GM06990 (cell line): Measurements from ENCODE around the gene PPP3CB.

ENCODE experiments used
- DNase-seq: peaks from one replicate; pipeline ENCODE4 v3.0.0-alpha.2; 2011; ENCODE audit not compliant: insufficient read length; ENCODE audit errors: extremely low read depth
- H3K27me3 ChIP-seq: replicated peaks from 2 replicates; pipeline ENCODE4 v1.6.0; 2011; ENCODE audit warnings: low read length; ENCODE audit not compliant: control insufficient read depth, insufficient read depth
- H3K36me3 ChIP-seq: 2 replicates; pipeline ENCODE4 v1.5.1; 2011; ENCODE audit warnings: low read length; ENCODE audit not compliant: control insufficient read depth, insufficient read depth
- H3K4me3 ChIP-seq: replicated peaks from 2 replicates; pipeline ENCODE4 v1.5.1; 2011; ENCODE audit warnings: low read depth, mild to moderate bottlenecking, control low read depth, low read length
- TF ChIP-seq, protein P1 (sequence below): IDR thresholded peaks from 2 replicates; pipeline ENCODE4 v1.5.1; 2011; ENCODE audit warnings: low read length, control low read depth, mild to moderate bottlenecking, inconsistent platforms; ENCODE audit not compliant: insufficient read depth, poor library complexity, severe bottlenecking

The PPP3CB gene

GRCh38 chr10:73495884-73496674, at the start of gene PPP3CB:
Gene PPP3CB, minus strand, starts transcription at chr10:73496024. Its CDS starts 135 bp downstream, at chr10:73495889.
- peak; percentile 96 for DNase-seq
- H3K36me3 ChIP-seq, result no peaks in the 10 kb centered on the region
- TF ChIP-seq, protein P1, sequence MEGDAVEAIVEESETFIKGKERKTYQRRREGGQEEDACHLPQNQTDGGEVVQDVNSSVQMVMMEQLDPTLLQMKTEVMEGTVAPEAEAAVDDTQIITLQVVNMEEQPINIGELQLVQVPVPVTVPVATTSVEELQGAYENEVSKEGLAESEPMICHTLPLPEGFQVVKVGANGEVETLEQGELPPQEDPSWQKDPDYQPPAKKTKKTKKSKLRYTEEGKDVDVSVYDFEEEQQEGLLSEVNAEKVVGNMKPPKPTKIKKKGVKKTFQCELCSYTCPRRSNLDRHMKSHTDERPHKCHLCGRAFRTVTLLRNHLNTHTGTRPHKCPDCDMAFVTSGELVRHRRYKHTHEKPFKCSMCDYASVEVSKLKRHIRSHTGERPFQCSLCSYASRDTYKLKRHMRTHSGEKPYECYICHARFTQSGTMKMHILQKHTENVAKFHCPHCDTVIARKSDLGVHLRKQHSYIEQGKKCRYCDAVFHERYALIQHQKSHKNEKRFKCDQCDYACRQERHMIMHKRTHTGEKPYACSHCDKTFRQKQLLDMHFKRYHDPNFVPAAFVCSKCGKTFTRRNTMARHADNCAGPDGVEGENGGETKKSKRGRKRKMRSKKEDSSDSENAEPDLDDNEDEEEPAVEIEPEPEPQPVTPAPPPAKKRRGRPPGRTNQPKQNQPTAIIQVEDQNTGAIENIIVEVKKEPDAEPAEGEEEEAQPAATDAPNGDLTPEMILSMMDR, result no peak
- H3K27me3 ChIP-seq, result no peaks in the 10 kb centered on the region
- H3K4me3 ChIP-seq, result peak within 1 kb of the TSS; percentile 85

DNA sequence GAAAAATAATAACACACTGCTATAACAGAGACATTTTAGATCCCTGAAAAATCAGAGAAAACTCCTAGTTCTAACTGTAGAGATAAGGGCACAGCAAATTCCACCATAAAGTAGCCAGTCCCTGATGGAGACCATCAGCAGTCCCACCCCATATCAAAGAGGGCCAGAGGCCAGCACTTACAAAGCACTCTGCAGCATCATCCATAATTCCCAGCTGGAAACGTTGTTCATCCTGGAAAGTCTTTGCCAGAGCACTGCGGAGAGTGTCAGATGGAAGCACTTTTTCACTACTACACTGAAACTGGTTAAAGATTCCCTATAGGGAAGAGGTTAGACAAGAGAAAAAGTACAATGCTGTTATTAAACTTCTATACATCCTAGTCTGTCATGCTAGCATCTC, 49.5 kb upstream of the PPP3CB start:
- H3K27me3 ChIP-seq, result no peaks in the 10 kb centered on the region

DNA sequence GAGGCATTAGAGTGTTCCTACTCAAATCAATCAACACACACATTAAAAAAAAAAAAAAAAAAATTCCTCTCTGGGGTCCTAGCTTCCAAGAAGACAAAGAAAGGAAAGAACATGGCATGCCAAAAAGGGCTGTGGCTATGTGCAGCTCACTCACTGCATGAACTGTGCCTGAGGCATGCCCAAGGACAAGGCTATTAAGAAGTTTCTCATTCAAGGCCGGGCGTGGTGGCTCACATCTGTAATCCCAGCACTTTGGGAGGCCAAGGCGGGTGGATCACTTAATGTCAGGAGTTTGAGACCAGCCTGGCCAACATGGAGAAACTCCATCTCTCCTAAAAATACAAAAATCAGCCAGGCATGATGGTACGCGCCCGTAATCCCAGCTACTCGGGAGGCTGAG, 41.9 kb upstream of the PPP3CB start:
- no peak for DNase-seq
- Histone ChIP-seq H3K27me3 (no peaks in the 10 kb centered on the region), H3K36me3 (no peaks in the 10 kb centered on the region; the same call in 1 of the 2 replicates), H3K4me3 (no peak overlapping the region)
- TF ChIP-seq, protein P1, result no peak

More for the DNA sequence above, 49.5 kb upstream of the PPP3CB start:
- Histone ChIP-seq H3K36me3 (no peaks in the 10 kb centered on the region), H3K4me3 (no peak overlapping the region)
- DNase-seq, result no peak
- TF ChIP-seq, protein P1, result no peak

DNA sequence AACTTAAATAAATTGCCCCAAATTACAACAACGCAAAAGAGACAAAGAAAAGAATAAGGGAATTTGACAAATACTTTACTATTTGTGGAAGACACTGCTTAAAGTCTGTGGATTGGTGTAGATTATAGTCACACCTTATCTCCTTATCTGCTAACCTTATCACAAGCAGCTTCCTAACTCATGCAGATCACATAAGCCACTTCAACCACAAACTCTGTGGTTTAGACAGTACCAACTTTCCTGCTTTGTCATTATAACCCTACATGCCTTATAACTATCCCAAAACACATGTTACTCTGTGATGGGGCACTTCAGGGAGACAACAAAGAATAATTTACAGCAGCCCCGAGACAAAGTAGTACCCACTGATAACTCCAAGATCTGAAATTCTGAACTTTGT, 41.5 kb upstream of the PPP3CB start:
- Histone ChIP-seq H3K36me3 (no peaks in the 10 kb centered on the region; the same call in 1 of the 2 replicates), H3K4me3 (no peak overlapping the region), H3K27me3 (no peaks in the 10 kb centered on the region)
- no peak for DNase-seq
- TF ChIP-seq, protein P1, result no peak

DNA sequence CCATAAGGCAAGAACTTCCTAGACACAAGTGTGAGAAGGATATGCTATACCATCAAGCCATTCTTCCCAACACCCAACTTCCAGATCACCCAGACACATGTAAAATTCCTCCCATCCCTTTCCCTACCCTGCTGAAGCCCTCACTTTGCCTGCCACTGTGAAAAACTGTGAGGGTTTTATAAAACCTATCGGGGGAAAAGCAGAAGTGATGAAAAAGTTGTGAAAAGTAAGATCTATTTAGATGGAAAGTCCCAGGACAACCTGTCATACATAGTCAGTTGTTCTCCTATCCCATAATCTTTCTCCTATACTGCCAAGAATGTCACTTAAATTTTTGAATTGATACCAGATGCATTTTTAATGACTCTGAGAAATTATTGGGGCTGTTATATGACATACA, 39.0 kb upstream of the PPP3CB start:
- Histone ChIP-seq H3K36me3 (no peaks in the 10 kb centered on the region; the same call in 1 of the 2 replicates), H3K27me3 (no peaks in the 10 kb centered on the region), H3K4me3 (no peak overlapping the region)
- TF ChIP-seq, protein P1, result no peak
- DNase-seq, result no peak
